HG03039 (cell line): ENCODE data around the gene LY6G5B.
A peak's percentile ranks its signal among the peaks of the same experiment; 100 is the strongest.

Experiments
- ATAC-seq: cut with Tn5 transposase; IDR thresholded peaks from one replicate; pipeline ENCODE4 v1.9.1; 2021; ENCODE audit warnings: mild to moderate bottlenecking, moderate library complexity; ENCODE audit not compliant: unreplicated experiment

LY6G5B gene

DNA sequence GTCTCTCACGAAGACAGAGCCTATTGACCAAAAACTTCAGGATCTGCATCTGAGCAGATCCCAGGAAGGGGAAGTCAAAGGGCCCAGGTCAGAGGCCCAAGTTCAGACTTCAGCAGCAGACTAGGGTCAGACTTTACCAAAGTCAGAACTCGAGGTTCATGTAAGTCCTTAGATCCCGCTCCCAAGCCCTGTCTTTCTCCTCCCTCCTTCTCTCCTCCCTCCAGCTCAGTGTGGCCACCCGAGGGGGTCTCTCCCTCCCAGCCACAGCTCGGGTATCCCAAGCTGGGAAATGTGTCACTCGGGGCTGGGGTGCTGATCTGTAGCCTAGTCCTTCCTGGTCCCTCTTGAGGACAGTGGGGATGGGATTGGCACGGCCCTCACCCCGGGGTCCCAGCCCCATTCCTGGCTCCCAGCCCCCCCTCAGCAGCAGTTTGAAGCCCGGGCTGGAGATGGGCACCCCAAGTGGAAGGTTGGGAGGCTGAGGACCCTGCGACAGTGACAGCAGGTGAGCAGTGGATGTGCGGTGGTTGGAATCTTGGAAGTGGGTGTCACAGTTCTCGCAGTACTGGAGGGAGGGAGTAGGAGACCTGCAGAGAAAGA lies 7.6 kb upstream of the LY6G5B start:
- ATAC-seq, result no peak

DNA sequence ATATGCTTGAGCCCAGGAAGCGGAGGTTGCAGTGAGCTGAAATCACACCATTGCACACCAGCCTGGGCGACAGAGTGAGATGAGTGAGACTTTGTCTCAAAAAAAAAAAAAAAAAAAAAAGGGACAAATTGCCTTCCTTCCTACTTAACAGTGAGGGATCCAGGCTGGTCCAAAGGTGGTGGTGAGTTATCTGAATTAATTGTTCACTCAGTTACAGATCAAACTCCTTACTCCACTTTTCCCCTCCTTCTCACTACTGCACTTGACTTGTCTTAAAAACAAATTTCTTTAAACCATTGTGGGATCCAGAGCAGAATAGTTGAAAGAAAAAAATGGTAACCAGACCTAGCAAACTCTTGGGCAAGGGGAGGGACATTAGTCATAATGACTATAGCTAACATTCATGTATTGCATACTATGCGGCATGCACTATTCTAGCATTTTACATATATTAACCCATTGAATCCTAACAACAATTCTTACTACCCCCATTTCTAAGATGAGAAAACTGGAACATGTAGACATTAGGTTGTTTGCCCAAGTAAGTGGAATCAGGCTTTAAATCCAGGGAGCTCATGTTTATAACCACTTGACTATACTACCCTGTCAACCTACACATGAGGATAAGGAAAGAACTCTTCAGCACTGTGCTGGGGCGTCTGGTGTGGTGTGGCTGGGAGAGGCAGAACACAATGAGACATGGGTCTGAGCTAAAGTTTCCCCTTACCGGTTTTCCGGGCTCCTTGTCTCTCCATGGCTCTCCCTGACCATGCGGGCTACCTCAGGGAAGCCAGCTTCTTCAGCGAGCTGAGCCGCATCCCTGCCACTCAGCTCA lies 6.4 kb upstream of the LY6G5B start:
- no peak for ATAC-seq

- no peak for ATAC-seq
These were observed 5.6 kb upstream of the LY6G5B start for GRCh38 chr6:31663961-31664789.

GRCh38 chr6:31664790-31665500 lies 4.8 kb upstream of the LY6G5B start, which contains the start of gene GPANK1:
Gene GPANK1, minus strand, starts transcription at chr6:31664997. Its CDS starts 519 bp downstream, at chr6:31664478.
- no peak for ATAC-seq

DNA sequence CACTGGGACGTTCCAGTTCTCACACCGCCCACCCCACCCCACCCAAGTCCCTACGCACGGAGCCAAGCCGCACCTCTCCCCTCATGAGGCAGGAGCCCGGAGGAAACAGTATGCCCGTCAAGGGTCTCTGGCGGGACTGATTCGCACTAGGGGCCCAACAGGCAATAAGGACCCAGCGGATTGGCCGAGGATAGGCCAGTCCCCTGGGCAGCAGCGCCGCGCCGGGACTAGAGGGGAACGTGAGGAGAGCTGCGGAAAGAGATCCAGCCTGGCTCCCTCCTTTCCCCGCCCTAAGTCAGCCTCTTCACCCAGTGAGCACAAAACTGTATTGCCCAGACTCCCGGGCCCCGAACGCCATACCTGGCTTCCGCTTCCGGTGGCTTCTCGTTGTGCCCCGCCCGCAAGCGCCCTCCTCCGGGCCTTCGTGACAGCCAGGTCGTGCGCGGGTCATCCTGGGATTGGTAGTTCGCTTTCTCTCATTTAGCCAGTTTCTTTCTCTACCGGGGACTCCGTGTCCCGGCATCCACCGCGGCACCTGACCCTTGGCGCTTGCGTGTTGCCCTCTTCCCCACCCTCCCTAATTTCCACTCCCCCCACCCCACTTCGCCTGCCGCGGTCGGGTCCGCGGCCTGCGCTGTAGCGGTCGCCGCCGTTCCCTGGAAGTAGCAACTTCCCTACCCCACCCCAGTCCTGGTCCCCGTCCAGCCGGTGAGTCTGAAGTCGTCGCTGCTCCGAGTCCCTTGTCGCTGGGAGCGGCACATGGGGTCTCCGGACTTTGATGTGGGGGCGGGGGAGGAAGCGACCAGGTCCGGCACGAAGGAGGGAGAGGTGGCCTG lies 4.1 kb upstream of the LY6G5B start, which contains the start of gene CSNK2B:
Gene CSNK2B, plus strand, starts transcription at position 580 of the 836 bp plus-strand sequence. CDS start 752 bp downstream, outside the sequence.
- peak; percentile 69 for ATAC-seq

DNA sequence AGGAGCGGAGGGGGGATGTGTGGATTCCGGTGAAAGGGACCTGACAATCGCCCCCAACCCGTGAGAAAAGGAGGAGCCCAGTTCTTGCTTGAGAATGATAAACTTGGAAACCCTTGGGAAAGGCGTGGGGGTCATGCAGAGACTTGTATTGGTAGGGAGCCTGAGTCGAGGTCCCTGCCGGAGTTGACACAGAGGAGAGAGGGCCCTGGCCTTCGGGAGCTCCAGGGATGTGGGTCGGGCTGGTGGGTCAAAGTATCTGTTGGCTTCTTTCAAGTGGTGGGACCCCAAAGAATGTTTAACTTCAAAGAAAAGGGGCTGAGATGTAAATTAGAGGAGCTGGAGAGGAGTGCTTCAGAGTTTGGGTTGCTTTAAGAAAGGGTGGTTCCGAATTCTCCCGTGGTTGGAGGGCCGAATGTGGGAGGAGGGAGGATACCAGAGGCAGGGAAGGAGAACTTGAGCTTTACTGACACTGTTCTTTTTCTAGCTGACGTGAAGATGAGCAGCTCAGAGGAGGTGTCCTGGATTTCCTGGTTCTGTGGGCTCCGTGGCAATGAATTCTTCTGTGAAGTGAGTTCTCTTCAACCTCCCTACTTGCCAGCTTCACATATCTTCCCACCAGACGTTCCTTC lies 3.3 kb upstream of the LY6G5B start:
- ATAC-seq, result no peak

- ATAC-seq, result no peak
These were observed 6.6 kb downstream of the LY6G5B start for GRCh38 chr6:31676322-31676903.

- ATAC-seq, result no peak
These were observed 7.1 kb downstream of the LY6G5B start for GRCh38 chr6:31676904-31677303.

DNA sequence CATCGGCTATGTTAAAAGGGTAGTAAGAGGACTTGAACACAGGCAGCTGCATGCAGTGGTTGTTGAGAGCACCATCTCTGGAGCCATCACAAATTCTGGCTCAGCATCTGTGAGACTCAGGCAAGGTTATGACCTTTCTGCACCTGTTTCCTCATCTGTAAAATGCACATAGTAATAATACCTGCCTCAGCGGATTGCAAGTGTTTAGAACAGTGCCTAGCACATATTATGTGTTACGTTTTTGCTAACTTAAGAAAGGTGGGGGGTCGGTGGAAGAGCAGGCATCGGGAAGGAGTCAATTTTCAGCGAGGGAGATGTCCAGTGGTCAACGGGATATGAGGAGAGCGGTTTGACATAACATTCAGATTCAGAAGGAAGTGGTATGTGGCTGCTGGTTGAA lies 8.2 kb downstream of the LY6G5B start:
- ATAC-seq, result no peak

DNA sequence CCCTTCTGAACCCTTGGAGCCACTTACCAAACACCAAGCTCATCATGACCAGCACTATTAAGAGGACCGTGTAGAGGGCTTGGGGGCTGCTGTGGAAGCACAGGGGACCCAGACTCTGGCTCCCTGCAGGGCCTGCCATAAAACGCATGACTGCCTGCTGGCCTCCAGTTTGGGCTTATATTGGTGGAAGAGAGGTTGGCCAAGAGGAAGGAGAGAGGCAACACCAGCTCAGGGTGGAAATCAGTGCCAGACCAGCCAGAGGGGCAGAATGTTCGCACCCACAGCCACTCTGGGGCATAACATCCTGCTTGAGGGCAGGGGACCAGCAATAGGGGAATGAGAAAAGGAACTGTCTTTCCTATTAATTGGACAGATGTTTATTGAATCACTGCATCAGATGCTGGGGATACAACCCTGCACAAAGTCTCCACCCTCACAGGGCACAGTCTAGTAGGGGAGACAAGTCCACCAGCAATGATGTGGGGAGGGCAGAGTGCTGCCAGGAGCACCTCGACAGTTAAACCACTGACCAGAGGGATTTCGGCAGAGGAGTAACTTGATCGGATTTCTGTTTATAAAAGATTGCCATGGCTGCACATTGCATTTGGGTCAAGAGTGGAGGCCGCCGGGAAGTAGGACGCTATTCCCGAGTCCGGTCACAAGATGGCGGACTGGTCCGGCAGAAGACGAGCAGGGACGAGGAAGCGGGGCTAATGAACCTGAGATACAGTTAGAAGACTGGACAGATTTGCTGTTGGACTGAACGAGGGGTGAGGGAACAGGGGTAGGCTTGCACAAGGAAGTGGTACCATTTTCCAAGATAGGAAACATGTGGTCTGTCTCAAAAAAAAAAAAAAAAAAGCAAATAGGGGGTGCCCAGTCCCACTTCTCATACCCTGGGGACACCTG lies 10.7 kb downstream of the LY6G5B start, which contains the start of gene LY6G5C:
Gene LY6G5C, minus strand, starts transcription at position 842 of the 909 bp plus-strand sequence. Its CDS starts 694 bp downstream, at position 148.
- no peak for ATAC-seq

GRCh38 chr6:31681135-31681671 lies 11.4 kb downstream of the LY6G5B start:
- no peak for ATAC-seq

DNA sequence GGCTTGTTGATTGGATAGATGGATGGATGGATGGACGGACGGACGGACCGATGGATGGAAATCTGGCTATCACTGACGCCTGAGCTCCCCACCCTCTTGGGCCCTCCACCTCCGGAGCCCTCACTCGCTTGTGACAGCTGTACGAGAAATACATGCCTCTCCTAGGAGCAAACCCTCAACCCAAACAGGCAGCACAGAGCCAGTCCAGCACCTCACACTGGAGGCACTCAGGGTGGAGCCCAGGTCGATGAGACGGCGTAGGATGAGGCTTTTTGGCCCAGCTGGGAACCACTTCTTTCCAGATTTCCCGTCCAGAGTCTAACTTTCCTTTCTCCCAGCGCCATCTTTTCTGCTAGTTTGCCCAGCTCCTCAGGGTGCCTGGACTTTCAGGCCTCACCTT lies 13.8 kb downstream of the LY6G5B start:
- ATAC-seq, result no peak

- ATAC-seq, result no peak
These were observed 16.7 kb downstream of the LY6G5B start for GRCh38 chr6:31686483-31686882.

GRCh38 chr6:31687321-31687720 lies 17.5 kb downstream of the LY6G5B start:
- no peak for ATAC-seq

- no peak for ATAC-seq
These were observed 18.3 kb downstream of the LY6G5B start for GRCh38 chr6:31687860-31688693.

DNA sequence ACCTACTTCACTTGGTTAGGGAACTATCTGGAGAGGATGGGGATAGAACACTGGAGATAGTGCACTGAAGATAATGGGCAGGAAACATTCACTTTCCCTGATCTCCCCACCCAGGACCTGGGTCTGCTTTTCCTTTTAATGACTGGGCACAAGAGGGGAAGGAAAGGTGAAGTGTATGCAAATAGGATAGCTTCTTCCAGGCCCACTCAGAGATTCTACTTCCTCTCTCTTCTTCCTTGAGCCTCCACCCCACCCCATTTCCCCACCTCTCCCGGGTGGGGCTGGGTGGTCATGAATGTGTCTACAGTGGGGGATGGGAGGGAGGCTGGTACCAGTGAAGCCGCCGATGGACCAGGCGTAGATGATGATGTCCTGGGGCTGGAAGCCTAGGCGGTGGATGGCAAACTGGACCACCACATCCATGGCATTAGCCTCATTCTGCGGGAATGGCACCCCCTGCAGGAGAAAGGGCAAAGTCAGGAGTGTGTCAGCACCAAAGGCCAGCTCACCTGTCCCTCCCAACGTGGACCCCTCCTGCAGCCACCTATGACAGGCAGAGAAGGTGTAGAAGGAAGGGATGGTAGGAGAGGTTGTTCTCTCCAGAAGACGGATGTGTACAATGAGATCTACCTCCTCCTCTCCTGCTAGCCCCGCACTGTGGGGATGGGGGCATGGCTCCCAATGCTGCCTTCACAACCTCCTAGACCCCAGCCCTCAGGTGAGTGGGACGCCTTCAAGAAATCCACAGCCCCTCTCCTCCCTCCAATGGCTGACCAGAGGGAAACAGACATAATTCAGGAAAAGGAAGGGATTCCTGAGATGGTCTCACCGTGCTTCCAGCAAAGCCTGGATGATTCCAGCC lies 19.7 kb downstream of the LY6G5B start:
- ATAC-seq, result no peak
